ENCODE results near the gene CTNNBL1. TPM values are rescaled to one million over a fixed set of nuclear protein-coding genes. Genes with fewer than 3 reads are reported as not detected.
A peak's percentile ranks its signal among the peaks of the same experiment; 100 is the strongest.

Gene CTNNBL1
- total RNA-seq, 1 donor = 23.3 TPM

DNA sequence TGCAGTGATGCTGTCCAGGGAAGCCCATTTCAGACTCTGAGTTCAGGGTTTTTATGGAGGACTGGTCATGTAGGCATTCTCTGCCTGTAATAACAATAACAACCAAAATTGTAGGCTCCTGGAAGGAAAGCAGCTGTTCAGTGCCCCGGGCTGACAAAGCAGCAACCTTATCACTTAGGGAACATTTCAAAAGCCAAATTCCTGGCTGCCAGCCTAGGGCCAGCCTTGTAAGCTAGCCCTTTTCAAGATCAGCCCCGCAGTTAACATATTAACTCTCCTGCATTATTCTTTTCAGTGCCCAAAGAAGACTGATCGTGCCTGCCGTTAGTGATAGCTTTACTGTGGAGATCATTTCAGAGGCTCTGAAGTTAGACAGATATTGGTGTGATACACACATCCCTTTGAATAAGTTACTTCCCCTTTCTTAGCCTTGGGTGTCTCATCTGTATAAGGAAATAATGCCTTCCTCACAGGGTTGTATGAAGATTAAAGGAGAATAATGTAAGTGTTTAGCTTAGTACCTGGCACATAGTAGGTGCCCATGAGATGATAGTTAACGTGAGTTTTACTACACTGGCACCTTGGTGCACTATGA lies 44.1 kb downstream of the CTNNBL1 start:
- TF ChIP-seq, protein P1, sequence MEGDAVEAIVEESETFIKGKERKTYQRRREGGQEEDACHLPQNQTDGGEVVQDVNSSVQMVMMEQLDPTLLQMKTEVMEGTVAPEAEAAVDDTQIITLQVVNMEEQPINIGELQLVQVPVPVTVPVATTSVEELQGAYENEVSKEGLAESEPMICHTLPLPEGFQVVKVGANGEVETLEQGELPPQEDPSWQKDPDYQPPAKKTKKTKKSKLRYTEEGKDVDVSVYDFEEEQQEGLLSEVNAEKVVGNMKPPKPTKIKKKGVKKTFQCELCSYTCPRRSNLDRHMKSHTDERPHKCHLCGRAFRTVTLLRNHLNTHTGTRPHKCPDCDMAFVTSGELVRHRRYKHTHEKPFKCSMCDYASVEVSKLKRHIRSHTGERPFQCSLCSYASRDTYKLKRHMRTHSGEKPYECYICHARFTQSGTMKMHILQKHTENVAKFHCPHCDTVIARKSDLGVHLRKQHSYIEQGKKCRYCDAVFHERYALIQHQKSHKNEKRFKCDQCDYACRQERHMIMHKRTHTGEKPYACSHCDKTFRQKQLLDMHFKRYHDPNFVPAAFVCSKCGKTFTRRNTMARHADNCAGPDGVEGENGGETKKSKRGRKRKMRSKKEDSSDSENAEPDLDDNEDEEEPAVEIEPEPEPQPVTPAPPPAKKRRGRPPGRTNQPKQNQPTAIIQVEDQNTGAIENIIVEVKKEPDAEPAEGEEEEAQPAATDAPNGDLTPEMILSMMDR (IDR thresholded peaks at IDR 0.05; ENCODE audit: insufficient read depth, low read depth, low read length) = no peak
- DNase-seq (ENCODE audit: low read depth) = peak; percentile 53
- H3K4me3 ChIP-seq (ENCODE audit: low read depth, low read length) = no peak overlapping the region

DNA sequence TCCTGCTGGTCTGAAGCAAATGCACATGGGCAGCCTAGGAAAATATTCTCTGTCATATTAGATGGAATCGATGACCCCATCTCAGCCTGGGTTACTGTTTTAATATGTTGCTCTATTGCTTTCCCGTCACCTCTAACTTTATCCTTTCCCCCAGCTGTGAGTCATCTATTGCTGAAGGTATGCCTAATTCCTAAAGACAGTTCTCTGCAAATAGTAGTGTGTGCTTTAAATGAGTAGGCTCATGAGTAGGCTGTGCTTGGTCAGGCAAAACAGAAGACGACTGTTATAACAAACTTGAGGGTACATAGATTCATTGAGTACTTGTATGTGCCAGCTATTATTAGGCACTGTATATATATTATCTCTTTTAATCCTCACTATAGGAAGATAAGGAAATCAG lies 47.2 kb downstream of the CTNNBL1 start:
- no peak overlapping the region for H3K4me3 ChIP-seq (ENCODE audit: low read depth, low read length)
- DNase-seq (ENCODE audit: low read depth) = peak; percentile 20
- TF ChIP-seq, protein P1 (IDR thresholded peaks at IDR 0.05; ENCODE audit: insufficient read depth, low read depth, low read length) = no peak

GRCh38 chr20:37741570-37741969 lies 47.7 kb downstream of the CTNNBL1 start:
- TF ChIP-seq, protein P1 (IDR thresholded peaks at IDR 0.05; ENCODE audit: insufficient read depth, low read depth, low read length) = no peak
- H3K4me3 ChIP-seq (ENCODE audit: low read depth, low read length) = no peak overlapping the region
- DNase-seq (ENCODE audit: low read depth) = no peak

DNA sequence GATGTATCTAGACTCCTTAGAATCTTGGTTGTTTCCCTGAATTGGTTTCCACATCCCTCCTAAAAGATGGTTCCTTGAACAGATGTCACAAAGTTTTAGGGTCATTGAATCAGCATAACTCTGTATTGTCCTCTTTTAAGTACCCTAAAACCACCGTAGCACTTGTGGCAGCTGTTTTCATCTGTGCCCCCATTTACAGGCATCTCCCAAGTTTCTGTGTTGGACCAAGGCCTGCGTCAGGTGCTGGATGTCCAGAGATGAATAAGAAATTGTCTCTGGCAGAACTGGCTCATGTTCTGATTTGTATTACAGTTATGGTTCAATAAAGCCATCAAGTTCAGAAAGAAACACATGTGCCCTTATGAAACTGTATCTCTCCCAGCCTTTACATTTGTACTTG lies 48.3 kb downstream of the CTNNBL1 start:
- TF ChIP-seq, protein P1 (IDR thresholded peaks at IDR 0.05; ENCODE audit: insufficient read depth, low read depth, low read length) = no peak
- H3K4me3 ChIP-seq (ENCODE audit: low read depth, low read length) = no peak overlapping the region
- no peak for DNase-seq (ENCODE audit: low read depth)

DNA sequence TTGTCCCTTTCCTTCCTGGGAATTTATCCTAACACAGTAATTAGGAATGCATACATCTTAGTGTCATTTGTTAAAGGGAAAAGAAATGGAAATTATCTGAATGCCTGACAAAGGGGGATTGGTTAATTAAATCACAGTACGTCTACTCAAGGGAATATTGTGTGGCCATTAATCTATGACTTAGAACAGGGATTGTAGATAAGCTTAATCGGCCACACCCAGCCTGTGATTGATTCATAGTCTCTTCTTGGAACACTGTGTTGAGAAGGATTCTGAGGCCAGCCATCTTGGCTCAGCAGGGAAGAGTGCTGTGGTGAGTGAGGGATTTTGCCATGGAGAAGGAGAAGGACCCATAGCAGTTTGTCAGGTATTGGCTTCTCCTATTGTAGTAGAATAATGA lies 50.5 kb downstream of the CTNNBL1 start:
- no peak overlapping the region for H3K4me3 ChIP-seq (ENCODE audit: low read depth, low read length)
- TF ChIP-seq, protein P1 (IDR thresholded peaks at IDR 0.05; ENCODE audit: insufficient read depth, low read depth, low read length) = no peak
- no peak for DNase-seq (ENCODE audit: low read depth)

DNA sequence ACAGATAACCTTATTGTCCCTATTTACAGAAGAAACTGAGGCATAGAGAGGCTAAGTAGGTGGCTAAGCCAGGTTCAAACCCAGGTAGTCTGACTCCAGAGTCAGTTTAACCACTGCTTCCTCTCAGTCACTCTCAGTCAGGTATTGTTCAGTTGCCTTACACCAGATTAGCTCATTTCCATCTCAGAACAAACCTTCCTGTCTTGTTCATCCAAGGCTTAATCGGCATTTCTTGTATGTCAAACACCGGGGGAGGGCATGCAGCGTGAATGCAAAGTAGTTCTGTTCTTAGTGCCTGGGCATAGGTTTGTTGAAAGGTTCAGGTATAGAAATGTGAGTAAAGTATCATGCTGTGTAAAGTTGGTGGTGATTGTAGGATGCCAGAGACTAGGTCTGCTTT lies 51.7 kb downstream of the CTNNBL1 start:
- TF ChIP-seq, protein P1 (IDR thresholded peaks at IDR 0.05; ENCODE audit: insufficient read depth, low read depth, low read length) = no peak
- no peak overlapping the region for H3K4me3 ChIP-seq (ENCODE audit: low read depth, low read length)
- no peak for DNase-seq (ENCODE audit: low read depth)

DNA sequence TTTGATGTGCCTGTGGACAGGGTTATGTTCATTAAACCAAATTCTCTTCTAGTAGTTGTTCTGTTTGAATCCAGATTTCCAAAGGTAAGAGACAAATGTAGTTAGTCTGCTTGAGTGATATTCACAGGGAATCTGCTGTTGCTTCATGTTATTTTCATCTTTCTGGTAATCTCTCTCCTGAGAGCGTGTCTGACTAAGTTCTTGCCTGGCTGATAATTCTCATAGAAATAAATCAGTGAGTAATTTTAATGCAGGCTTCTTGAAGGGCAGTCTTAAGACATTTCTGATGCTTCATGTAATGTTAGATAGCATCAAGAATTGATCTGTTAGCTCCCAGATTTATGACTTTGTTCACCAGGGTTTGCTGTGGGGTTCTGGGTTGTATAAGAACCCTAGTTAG lies 54.2 kb downstream of the CTNNBL1 start:
- TF ChIP-seq, protein P1 (IDR thresholded peaks at IDR 0.05; ENCODE audit: insufficient read depth, low read depth, low read length) = no peak
- H3K4me3 ChIP-seq (ENCODE audit: low read depth, low read length) = no peak overlapping the region
- DNase-seq (ENCODE audit: low read depth) = no peak

Data from fibroblast of villous mesenchyme (primary cell).